GM12878 (cell line): ENCODE measurements around the gene XPC. TPM values are rescaled to one million over a fixed set of nuclear protein-coding genes. Genes with fewer than 3 reads are reported as not detected.

Source experiments
- ATAC-seq: fragments of 200-7000 bp; cut with Tn5 transposase; 3 replicates; pipeline ENCODE4 v1.9.1; 2020; ENCODE audit warnings: mild to moderate bottlenecking, moderate library complexity
- BruUV-seq: library from RNA; stranded (reverse); fragments of 400-500 nt; replicated peaks from 2 replicates; lab custom pipeline; 2021; lab: Mats Ljungman, UMichigan
- CTCF ChIA-PET: fragments of 300-600 bp; sonication (Branson Sonifier 250); formaldehyde crosslinking; extraction: SDS; loops from one replicate; lab custom pipeline; 2021; ENCODE audit warnings: inconsistent platforms; lab: Yijun Ruan, JAX
- POLR2A ChIA-PET: fragments of 350-600 bp; formaldehyde crosslinking; extraction: SDS; loops from one replicate; lab custom pipeline; 2021; ENCODE audit warnings: inconsistent platforms; lab: Charles Lee
- RAD21 ChIA-PET: fragments of 300-600 bp; sonication (Branson Sonifier 250); formaldehyde crosslinking; loops from one replicate; lab custom pipeline; 2023; ENCODE audit warnings: antibody characterized with exemption; ENCODE audit not compliant: unreplicated experiment; lab: Charles Lee
- SMC1A ChIA-PET: fragments of 300-600 bp; sonication (Branson Sonifier 250); formaldehyde crosslinking; loops from one replicate; lab custom pipeline; 2023; ENCODE audit not compliant: unreplicated experiment, uncharacterized antibody; lab: Charles Lee
- DNase-seq: peaks from one replicate; pipeline ENCODE4 v3.0.0-alpha.2; 2011; ENCODE audit warnings: low read depth, low spot score
- FAIRE-seq: peaks from 3 replicates; lab custom pipeline; 2011; peaks lifted over from hg19 to GRCh38; lab: Jason Lieb, UNC
- H2AFZ ChIP-seq: 2 replicates; pipeline ENCODE4 v1.6.0; 2011; ENCODE audit warnings: low read depth, low read length, control low read depth; ENCODE audit not compliant: control insufficient read depth
- H3K27ac ChIP-seq: 2 replicates; pipeline ENCODE4 v1.5.1; 2011; ENCODE audit warnings: control low read depth; ENCODE audit not compliant: control insufficient read depth, insufficient read depth
- H3K27me3 ChIP-seq, 2 experiments: replicated peaks in 1 of 2; 2 replicates each; pipeline versions ENCODE4 v1.6.0 to v1.6.1; 2011; ENCODE audit warnings: low read length in 1 of 2; ENCODE audit not compliant: control insufficient read depth in 2 of 2, insufficient read depth in 2 of 2
- H3K36me3 ChIP-seq, 2 experiments: 2 replicates each; pipeline ENCODE4 v1.5.1; 2011; ENCODE audit warnings: low read length in 1 of 2; ENCODE audit not compliant: control insufficient read depth in 2 of 2, insufficient read depth in 2 of 2
- H3K4me1 ChIP-seq: 2 replicates; pipeline ENCODE4 v1.6.1; 2011; ENCODE audit warnings: mild to moderate bottlenecking, low read length, moderate library complexity, mixed read lengths; ENCODE audit not compliant: control insufficient read depth, insufficient read depth
- H3K4me2 ChIP-seq: 2 replicates; pipeline ENCODE4 v1.6.0; 2011; ENCODE audit warnings: control low read depth; ENCODE audit not compliant: control insufficient read depth, insufficient read depth
- H3K4me3 ChIP-seq: fragments of 200-600 bp; sonication (generic); 2 replicates; pipeline ENCODE4 v1.5.1; 2016
- H3K79me2 ChIP-seq: 2 replicates; pipeline ENCODE4 v1.6.0; 2011; ENCODE audit warnings: low read length; ENCODE audit not compliant: control insufficient read depth, insufficient read depth
- H3K9ac ChIP-seq: 2 replicates; pipeline ENCODE4 v1.8.0; 2011; ENCODE audit warnings: low read length, control low read depth, mixed read lengths; ENCODE audit not compliant: control insufficient read depth, insufficient read depth
- H3K9me3 ChIP-seq: replicated peaks from 3 replicates; pipeline ENCODE4 v1.5.1; 2011; ENCODE audit warnings: mild to moderate bottlenecking, low read length; ENCODE audit not compliant: control insufficient read depth, insufficient read depth
- H4K20me1 ChIP-seq: 2 replicates; pipeline ENCODE4 v1.6.0; 2011; ENCODE audit not compliant: control insufficient read depth, insufficient read depth
- DPF2 ChIP-seq: fragments of 450-650 bp; IDR thresholded peaks from 2 replicates; pipeline ENCODE4 v1.6.1; 2017; ENCODE audit warnings: mild to moderate bottlenecking
- ETV6 ChIP-seq, 2 experiments: fragments of 450-650 bp in 1 of 2; IDR thresholded peaks in 1 of 2; conservative IDR thresholded peaks in 1 of 2; 2 replicates each; pipeline ENCODE4 v1.6.1; 2014; ENCODE audit warnings: antibody characterized with exemption in 1 of 2, borderline replicate concordance in 1 of 2, low read depth in 1 of 2, mild to moderate bottlenecking in 1 of 2, moderate library complexity in 1 of 2
- HDAC6 ChIP-seq: fragments of 200-600 bp; sonication (generic); IDR thresholded peaks from one replicate; pipeline ENCODE4 v1.8.0; 2017; ENCODE audit warnings: antibody characterized with exemption; ENCODE audit not compliant: unreplicated experiment
- LARP7 ChIP-seq: fragments of 450-650 bp; IDR thresholded peaks from 2 replicates; pipeline ENCODE4 v1.6.1; 2017; ENCODE audit warnings: mild to moderate bottlenecking
- MAX ChIP-seq: IDR thresholded peaks from 2 replicates; pipeline ENCODE4 v1.6.1; 2012; ENCODE audit warnings: low read depth, low read length, improper control_type of control experiment
- NR2F1 ChIP-seq: fragments of 450-650 bp; conservative IDR thresholded peaks from 2 replicates; pipeline ENCODE4 v1.6.1; 2017; ENCODE audit warnings: mild to moderate bottlenecking
- PAX5 ChIP-seq: IDR thresholded peaks from 2 replicates; pipeline ENCODE4 v1.6.1; 2011; ENCODE audit warnings: low read depth, low read length, borderline replicate concordance
- RCOR1 ChIP-seq: conservative IDR thresholded peaks from 2 replicates; pipeline ENCODE4 v1.6.1; 2012; ENCODE audit warnings: low read depth, low read length, improper control_type of control experiment
- SMAD1 ChIP-seq: fragments of 450-650 bp; IDR thresholded peaks from 2 replicates; pipeline ENCODE4 v1.6.1; 2018; ENCODE audit warnings: mild to moderate bottlenecking, low read depth; ENCODE audit not compliant: partially characterized antibody
- SMARCA5 ChIP-seq: fragments of 450-650 bp; IDR thresholded peaks from 2 replicates; pipeline ENCODE4 v1.6.1; 2017; ENCODE audit warnings: mild to moderate bottlenecking
- TARDBP ChIP-seq: IDR thresholded peaks from 2 replicates; pipeline ENCODE4 v1.6.1; 2016; ENCODE audit warnings: borderline replicate concordance
- ZZZ3 ChIP-seq: IDR thresholded peaks from 2 replicates; pipeline ENCODE4 v1.6.1; 2011; ENCODE audit warnings: low read depth; ENCODE audit not compliant: control insufficient read depth, insufficient read length
- WGBS: methylation state at CpG from one replicate; pipeline ENCODE4 v1.1.6; 2016; ENCODE audit warnings: low lambda C conversion rate; ENCODE audit not compliant: insufficient replicate concordance, insufficient coverage; ENCODE audit errors: missing lambda C conversion rate; 5-methylcytosine and 5-hydroxymethylcytosine counted together
- in situ Hi-C: fragments of 300-500 bp; cut with MboI; formaldehyde crosslinking; loops from 9 replicates; pipeline ENCODE4 v1.14.3; 2018; ENCODE audit warnings: mixed read lengths
- intact Hi-C: fragments of 100-400 bp; cut with micrococcal nuclease; formaldehyde crosslinking; loops from one replicate; pipeline ENCODE4 v1.14.2; 2022; ENCODE audit not compliant: unreplicated experiment
- polyA plus RNA-seq, 11 experiments: library from polyadenylated mRNA; depleted of rRNA in 4 of 11; unstranded in 6 of 11; stranded (reverse) in 5 of 11; fragments of >200 nt; fragmentation: Nextera tagmentation in 4 of 11; fragmentation: Illumina TruSeq in 1 of 11; extraction: Ambion mirVana in 4 of 11; extraction: Trizol in 1 of 11; gene quantifications; 1 replicate in 1 of 11; 2 replicates in 10 of 11; pipeline versions ENCODE4 v1.2.1 to v1.2.3, GENCODE V29; 2011 to 2016; ENCODE audit warnings: inconsistent platforms in 2 of 11, missing spikeins in 2 of 11, low read depth in 1 of 11
- total RNA-seq, 4 experiments: library from RNA; depleted of rRNA in 3 of 4; stranded (reverse); fragments of >200 nt in 3 of 4; fragmentation: Illumina TruSeq in 1 of 4; extraction: Trizol in 1 of 4; gene quantifications; 2 replicates each; pipeline versions ENCODE4 v1.2.1 to v1.2.3, GENCODE V29; 2013 to 2021

XPC gene
- total and polyA plus RNA-seq, 10 of the 15 experiments (the other 5 are each of a cell fraction or from before 2014, with no cell fraction given), result 4.0 to 48.3 (median 29.8) TPM

- RAD21 ChIA-PET, result interaction anchor here (0.9 kb wide), 1 partner anchor 18 kb away, joined by 3 read pairs; no protein-coding TSS in a partner anchor
- H3K4me3 ChIP-seq, result no peak overlapping the region
- no peak for ATAC-seq
- H3K36me3 ChIP-seq, result peaks cover 10 to 26% of the 10 kb centered on the region in 2 experiments
- in situ Hi-C loops, result no loop called here
- H3K9me3 ChIP-seq, result no peaks in the 10 kb centered on the region
- POLR2A ChIA-PET, result interaction anchor here (1.3 kb wide), 1 partner anchor 51 kb away, joined by 4 read pairs; the partner anchor contains the start of genes LSM3 and XPC
- no TSS peak for BruUV-seq
- H3K27me3 ChIP-seq, result no peaks in the 10 kb centered on the region
- peaks cover 49% of the 10 kb centered on the region for H3K79me2 ChIP-seq
- peak overlapping the region; percentile 95; the same call in 1 of the 2 replicates for H3K4me2 ChIP-seq
- CTCF ChIA-PET, result no interaction called here
- no peak overlapping the region for H3K27ac ChIP-seq
- peaks cover 8% of the 10 kb centered on the region for H3K4me1 ChIP-seq
- 91% methylated on average over 12 of the region's 12 CpGs for WGBS
- FAIRE-seq, result no peak
- TF ChIP-seq SMARCA5 (no peak), DPF2 (no peak), NR2F1 (no peak), LARP7 (no peak), RCOR1 (no peak), TARDBP (no peak), HDAC6 (no peak), PAX5 (no peak), SMAD1 (no peak), ETV6 (conservative IDR thresholded peaks at IDR 0.05 in 1 of 2, IDR thresholded peaks at IDR 0.05 in 1 of 2; ENCODE audit: borderline replicate concordance in 1 of 2, low read depth in 1 of 2) (no peak), MAX (no peak), ZZZ3 (no peak)
- H3K9ac ChIP-seq, result no peak overlapping the region
- SMC1A ChIA-PET, result interaction anchor here (0.6 kb wide), 1 partner anchor 382 kb away, joined by 3 read pairs; no protein-coding TSS in a partner anchor
- no peak overlapping the region for H2AFZ ChIP-seq
- intact Hi-C loops, result no loop called here
- DNase-seq, result no peak
- H4K20me1 ChIP-seq, result no peaks in the 10 kb centered on the region
Measured at GRCh38 chr3:14127516-14128161, 50.8 kb downstream of the XPC start.
